GM18873 (cell line): Measurements from ENCODE around the gene RAI14.

Source experiments
- ATAC-seq: cut with Tn5 transposase; IDR thresholded peaks from one replicate; pipeline ENCODE4 v1.9.1; 2021; ENCODE audit warnings: mild to moderate bottlenecking, moderate library complexity, moderate number of reproducible peaks; ENCODE audit not compliant: unreplicated experiment, low FRiP score

Gene RAI14

DNA sequence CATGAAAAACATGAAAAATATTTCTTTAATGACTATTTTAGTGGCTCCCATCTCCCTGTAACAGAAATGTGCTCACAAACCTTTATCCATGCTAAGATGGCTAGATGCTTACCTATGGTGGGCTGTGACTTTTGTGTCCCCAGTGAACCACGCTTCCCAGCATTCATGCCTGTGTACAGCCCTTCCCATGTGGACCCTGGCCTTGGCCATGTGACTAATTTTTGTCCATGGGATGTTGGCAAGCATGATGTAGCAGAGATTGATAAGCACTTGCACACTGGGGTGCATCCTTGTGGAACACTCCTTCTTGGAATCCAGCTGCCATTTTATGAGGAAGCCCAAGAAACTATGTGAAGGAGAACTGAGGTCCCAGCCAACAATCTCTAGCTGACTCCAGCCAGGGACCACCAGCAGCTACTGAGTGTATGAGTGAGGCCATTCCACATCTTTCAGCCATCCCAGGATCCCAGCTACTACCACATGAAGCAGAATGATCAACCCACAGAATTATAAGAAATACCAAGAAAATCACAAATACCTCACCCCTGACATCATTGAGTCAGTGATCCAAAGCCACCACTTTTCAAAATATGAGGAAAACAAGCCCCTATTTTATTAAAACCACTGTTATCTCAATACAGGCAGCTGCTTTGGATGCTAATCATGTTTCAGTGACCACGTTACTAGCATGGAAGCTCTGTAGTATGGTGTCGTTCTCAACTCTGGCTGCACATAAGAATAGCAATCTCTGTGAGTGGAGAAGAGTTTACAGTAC, 16.1 kb upstream of the RAI14 start:
- no peak for ATAC-seq

DNA sequence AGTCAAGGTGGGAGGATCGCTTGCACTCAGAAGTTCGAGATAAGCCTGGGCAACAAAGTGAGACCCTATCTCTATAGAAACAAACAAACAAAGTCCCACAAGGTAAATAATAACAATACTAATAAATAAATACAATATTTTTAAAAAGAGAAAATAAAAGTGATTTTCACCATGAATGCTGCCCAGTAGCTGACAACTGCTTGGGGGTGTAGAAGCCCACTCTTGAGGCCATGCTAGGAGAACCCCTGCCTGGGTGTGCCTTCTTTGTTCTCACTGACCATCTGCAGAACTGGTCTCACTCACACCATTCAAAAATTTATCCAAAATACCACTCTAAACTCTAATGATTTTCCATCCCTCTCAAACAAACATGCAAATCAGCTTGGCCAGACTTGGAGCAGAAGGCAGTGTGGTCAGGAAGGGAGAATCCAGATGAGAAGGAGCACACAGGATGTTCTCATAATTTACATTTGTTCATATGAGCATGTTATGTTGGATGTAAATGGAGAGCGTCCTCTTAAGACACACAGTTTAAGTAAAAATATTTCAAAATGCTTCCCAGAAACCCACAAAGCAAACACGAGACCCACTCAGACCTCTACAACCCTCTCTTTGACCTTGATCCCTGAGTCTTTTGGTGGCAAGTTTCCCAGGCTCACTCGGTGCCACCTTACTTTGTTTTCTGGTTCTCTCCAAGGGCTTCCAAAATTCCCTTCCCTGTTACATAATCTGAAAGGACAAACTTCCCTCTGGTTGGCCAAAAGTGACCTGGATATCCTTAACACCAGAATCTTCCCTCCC, 7.9 kb upstream of the RAI14 start:
- ATAC-seq, result no peak

DNA sequence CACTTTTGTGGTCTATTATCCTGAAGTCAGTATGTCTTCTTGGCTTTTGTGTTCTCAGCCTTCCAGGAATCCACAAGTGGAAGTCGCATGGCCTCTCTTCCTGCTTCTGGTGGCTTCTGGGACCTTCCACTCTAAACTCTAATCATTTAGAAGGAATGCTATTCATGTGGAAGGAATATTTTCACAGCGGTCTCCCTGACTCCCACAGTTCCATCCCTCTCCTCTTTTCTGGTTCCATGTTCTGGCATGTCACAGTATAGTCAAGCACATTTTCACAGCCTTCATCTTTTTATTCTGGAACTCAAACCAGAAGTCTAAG, 7.3 kb upstream of the RAI14 start:
- no peak for ATAC-seq

DNA sequence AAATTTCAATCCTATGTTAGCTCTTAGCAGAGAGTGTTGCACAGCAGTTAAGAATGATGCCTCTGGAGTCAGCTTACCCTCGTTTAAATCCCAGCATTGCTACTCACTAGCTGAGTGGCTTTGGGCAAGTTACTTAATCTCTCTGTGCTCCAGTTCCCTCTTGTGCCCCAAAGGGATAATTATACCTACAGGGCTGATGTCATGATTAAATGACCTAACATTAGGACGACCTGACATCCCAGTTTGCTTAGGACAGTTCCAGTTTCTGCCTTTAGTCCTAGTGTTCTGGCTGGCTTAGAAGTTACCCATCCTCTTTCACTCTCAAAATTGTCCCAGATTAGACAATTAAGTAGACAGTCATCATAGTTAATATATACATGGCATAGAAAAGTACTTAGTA, 4.3 kb upstream of the RAI14 start:
- no peak for ATAC-seq

DNA sequence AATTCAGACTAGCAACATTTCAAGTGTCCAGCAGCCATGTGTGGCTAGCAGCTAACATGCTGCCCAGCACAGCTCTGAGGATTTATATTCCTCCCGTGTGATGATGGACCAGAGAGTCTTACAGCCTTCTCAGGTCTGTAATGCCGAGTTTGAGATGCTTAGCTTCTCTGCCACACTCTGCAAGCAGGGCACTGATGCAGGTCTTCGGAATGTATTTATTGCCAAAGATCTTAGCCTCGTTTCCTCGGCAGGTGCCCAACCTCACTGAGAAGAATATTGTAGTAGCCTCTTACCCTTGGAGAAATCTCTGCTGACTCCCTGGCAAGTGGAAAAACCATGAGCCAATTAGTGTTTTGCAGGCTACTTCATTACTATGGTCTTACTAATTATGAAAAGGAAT, 3.7 kb upstream of the RAI14 start:
- no peak for ATAC-seq

DNA sequence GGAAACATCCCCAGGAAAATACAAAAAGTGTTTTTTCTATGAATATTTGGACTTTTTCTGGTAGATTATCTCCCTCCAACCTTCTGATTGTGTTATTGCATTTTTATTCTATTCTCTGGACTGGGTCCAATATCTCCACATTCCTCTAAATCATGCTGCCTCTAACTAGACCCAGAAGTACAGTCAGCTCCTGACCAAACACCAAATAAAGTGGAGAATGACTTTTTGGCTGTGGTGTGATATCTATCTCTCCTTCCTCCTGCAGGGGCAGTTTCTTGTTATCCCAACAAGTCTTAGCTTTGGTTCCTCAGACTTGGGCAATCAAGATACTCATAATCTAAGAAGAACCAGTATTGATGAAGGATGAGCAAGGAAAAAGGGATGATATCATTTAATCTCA, 3.2 kb upstream of the RAI14 start:
- no peak for ATAC-seq

DNA sequence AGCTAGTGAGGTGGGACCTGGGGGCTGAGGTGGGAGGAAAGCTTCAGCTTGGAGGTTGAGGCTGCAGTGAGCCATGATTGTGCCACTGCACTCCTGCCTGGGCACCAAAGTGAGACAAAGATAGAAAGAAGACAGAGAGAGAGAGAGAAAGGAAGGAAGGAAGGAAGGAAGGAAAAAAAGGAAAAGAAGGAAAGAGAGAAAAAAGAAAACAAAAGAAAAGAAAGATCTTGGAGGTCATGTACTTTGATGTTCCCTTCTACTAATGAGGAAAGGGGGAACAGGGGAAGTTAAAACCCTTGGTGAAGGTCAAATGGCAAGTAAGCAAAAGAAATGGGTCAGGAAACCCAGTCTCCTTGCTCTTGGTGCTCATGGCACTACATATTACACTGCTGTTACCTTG, 2.4 kb upstream of the RAI14 start:
- no peak for ATAC-seq

DNA sequence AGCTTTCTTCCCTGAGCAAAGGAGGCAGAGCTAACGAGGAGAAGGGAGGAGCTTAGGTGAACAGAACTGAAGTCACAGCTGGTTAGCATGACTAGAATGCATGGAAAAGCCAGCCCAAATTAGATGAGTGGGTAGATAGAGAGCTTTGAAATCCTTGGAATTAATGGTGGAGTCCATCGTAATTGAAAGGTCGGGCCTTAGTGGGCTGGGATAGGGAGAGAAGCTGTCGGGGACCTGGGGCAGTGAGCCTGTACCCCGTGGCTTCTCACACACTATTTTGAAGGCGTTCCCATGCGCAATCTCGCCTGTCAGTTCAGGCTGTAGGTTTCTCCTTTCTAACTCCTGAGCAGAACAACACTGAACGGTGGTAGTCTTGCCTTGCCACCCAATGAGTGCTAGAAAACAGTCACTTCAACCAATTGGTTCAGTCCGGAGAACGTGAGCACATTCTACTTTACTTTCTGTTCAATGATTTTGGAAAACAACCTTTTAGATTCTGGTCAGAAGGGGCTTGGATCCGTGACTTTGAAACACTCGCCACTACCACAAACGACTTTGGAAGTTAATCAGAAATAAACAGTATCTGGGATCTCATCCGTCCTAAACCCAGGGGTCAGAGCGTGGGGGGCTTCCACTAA, 655 bp upstream of the RAI14 start:
- ATAC-seq, result no peak

DNA sequence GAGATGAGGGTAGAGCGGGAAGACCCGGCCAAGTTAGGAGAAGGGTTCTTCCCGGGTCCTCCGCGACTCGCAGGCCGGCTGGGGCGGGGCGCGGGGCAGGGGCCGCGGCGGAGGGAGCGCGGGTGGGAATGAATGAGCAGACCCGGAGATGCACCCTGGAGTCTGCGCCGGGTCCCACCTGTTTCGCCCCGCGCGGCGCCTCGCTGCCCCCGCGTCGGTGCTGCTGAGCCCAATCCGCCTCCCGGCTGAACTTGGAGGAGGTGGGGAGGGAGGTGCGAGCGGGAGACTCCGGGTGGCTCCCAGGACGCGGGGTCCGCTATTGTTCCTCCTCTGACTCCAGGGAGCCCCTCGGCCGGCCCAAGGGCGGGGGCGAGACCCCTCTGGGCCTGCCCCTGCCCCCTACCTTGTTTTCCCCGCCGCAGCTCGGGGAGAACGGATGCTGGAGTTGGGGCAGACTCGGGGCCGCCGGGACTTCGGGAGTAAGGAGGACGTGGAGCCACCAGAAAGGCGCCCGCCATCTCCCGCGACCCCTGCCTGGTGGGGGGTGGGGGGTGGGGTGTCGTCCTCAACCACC, 659 bp downstream of the RAI14 start:
- ATAC-seq, result no peak

DNA sequence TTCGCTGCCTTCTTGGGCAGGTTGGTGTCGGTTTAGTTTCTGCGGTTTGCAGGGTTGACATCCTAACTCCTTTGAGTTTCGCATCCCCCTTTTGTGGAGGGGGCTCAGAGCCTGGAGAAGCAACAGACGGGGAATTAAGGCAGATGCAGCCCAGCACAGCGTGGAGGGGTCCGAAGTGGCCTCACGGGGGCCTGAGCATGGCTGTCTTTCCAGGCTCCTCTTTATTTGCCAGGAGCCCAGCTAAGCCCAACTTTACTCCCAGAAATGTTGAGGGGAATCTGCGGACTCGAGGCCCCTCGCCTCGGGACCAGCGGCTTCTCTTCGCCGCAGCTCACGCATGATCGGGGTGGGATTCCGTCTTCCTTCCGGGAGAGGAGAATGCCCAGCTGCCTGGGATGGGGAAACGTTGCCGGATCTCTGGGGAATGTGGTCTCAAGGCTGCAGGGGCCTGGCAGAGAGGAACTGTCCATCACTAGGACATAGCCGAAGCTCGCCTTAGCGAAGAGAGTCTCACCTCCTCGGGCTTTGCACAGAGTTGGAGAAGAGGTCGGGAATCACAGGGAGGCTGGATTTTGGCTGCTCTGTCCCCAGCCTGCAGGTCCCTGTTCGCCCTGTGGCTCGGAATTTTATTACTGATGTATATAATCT, 1.3 kb downstream of the RAI14 start:
- ATAC-seq, result no peak

DNA sequence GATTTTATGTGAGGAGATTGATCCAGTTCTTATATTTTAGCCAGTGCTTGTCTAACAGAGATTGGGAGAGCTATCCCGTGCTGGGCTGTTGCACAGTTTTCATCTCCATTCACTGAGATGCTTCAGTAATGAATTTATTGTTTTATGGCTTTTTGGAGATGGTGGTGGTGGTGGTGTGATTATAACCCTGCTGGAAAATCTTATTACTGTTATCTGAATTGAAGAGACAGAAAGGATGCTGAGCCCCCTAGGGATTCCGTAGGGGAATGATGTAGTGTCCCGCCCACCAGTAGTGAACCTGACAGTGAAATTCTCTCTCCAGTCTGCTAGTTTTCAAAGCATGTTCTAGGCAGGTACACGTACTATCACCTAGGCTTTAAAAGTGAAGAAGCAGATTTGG, 1.9 kb downstream of the RAI14 start:
- ATAC-seq, result no peak

DNA sequence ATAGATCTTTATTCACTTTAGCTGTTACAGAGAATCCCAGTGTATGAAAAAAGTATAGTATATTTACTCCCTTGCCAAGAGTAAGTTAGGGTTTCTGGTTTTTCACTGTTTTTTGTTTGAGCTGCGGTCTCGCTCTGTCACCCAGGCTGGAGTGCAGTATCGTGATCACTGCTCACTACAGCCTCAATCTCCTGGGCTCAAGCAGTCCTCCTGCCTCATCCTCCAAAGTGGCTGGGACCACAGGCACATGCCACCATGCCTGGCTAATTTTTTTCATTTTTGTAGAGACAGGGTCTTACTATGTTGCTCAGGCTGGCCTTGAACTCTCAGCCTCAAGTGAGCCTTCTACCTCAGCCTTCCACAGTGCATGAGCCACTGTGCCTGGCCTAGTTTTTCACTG, 3.0 kb downstream of the RAI14 start:
- ATAC-seq, result no peak

DNA sequence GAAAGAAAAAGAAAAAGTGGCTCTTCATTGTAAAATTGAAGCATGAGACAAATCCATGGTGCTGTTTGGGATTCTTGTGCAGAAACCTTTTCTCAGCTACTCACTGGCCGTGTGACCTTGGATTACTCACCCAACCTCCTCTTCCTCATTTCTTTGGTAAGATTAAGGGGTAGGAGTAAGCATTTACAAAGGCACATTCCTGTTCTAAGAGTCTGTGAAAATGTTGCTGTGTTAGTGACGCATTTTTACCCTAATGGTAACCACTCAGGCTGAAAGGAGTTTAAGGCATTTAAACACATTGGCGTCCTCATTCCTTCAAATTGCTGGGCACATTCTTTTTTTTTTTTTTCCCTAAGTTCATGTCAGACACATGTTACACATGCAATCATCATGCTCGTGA, 4.3 kb downstream of the RAI14 start:
- no peak for ATAC-seq

DNA sequence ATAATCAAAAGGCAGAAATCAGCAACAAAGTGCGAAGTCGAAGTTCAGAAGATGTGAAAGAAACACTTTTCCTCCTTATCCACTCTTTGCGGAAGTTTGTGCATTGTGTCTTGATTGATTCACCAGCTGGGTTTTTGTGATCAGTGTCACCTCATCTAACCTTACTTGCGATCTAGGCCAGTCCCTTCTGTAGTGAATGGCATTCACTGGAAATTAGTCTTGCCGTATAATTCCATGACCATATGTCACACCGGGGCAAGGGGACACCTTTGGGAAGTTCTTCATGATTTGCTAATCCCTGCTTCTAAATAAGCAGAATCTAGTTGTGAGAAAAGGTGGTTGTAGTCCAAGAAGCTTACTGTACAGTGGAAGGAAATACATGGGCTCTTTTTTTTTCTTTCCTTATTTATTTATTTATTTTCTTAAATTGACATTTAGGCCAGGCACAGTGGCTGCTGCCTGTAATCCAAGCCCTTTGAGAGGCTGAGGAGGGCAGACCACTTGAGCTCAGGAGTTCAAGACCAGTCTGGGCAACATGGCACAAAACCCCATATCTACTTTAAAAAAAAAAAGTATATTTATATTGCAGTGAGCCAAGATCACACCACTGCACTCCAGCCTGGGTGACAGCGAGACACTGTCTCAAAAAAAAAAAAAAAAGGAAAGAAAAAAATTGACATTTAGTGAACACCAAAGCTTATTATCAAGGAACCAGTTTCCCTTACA, 7.8 kb downstream of the RAI14 start:
- ATAC-seq, result no peak

DNA sequence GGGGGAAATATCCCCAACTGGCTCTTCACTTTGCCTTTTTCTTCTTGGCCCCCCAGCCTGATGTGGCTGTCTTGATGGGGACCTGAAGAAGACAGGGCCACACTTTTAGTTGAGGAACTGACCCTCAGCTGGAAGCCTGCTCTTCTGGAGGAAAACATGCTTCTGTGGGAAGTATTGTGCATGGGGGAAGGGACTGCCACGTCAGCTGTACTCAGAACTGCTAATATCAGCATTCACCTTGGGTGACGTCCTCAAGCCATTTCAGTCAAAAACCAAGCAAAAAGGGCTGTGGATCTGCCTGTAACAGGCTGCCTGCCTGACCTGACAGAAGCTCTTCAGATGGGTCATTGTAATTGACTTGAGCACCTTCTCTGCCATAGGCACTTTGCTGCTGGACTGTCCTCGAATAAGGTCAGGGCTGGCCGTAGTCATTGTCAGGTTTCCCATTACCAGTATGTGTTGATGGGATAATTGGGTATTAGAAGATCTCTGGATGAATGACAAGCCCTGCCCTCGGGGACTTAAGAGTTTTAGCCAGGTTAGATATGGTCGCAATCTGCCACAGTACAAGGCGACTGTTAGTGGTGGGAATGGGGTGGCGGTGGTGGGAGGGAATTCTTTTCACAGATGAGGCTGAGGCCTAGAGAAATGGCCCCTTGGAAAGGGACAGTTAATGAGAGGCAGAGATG, 10.4 kb downstream of the RAI14 start:
- ATAC-seq, result no peak

DNA sequence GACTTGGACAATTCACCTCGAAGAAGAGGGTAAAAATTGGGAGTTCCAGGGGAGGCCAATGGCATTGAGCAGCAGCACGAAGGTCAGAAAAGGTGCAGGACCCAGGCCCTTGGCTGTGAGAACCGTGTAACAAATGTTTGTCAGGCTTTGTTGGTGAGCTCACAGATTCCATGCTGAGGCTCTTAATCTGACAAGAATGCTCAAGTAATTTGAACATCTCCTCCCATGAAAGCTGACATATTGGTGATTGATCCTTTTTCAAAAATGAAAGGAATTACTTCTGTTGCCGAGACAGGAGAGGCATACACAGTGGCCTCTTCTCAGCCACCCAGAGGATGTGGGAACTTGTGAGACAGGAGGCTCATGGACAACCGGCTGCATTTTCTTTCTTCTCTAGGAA, 11.6 kb downstream of the RAI14 start:
- ATAC-seq, result no peak

DNA sequence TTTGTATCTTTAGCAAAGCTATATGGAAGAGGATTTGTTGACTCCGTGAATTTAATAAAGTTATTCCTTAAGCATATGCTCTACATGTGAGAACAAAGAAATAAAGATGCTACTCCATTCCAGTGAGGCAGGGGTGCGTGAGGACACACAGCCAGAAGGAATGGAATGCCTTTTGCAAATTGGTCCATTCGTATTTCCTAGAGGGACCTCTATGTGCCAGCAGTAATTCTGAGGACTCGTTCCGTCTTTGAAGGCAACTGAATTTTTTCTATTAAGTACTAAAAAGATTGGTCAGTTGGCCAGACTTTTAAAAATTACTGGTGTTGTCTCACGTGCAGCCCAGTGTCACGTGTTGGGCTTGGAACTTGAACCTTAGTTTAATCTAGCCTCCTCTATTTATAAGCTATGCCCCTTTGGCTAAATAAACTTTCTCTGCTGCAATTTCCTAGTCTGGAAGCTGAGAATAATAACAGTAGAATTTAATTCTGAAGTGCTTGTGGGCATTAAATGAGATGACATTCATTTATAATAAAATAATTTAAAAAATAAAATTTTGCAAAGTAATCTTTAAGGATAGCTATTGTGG, 13.9 kb downstream of the RAI14 start:
- no peak for ATAC-seq

DNA sequence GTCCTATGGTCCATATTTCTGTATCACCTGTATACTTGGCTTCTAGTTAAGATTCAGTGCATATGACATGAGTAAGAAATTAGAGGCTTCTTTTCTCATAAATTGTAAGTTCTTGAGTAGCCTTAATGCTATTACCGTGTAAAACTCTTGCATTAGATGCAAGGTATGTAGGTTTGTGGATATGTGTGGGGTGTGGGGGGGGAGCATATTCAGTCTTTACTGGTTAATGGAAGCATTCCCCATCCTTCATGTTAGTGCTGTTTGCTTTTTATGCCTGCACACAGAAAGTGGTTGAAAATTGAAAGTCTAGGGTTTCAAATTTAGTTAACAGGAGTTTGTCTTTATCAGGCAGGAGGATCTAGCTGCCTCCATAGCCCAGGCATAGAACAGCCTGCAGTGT, 16.1 kb downstream of the RAI14 start:
- no peak for ATAC-seq

DNA sequence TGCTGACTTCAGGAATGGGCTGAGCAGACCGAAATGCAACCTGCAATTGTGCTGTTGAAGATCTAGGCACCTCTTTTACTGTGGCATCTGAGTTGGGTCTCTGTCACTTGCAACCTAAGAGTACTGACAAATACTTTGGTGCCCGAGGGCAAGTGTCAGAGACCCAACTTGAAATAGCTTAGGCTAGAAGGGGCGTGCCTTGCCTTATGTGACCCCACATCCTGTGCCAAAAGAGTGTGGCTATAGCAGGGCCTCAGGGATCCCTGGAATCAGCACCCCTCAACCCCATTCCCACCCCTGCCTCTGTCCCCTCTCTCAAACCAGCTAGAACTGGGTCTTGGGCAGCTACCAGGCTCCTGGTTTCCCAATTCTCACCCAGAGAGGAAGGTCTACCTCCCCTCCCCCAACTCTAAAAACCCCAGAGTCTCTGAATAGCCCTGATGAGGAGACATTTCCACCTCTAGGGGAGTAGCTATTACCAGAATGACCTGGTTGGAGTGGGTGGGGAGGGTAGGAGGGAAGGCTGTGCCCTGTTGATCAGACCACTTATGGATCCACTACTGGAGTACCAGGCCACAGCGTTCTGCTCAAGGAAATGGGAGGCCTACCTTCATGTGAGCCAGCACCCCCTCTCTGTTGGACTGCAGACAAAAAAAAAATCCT, 17.5 kb downstream of the RAI14 start:
- no peak for ATAC-seq
